Neural cell (in vitro differentiated cells): ENCODE measurements around the gene PRKAG2. TPM values are rescaled to one million over a fixed set of nuclear protein-coding genes. Genes with fewer than 3 reads are reported as not detected.
A peak's percentile ranks its signal among the peaks of the same experiment; 100 is the strongest.

Experiments
- H2AFZ ChIP-seq: fragments of 200-600, 300-800 bp; sonication (generic), shearing (Covaris generic); 2 replicates; pipeline ENCODE4 v1.6.0; 2014; ENCODE audit warnings: low read depth, mild to moderate bottlenecking, antibody characterized with exemption, low read length, moderate library complexity
- H3F3A ChIP-seq: fragments of 200-600 bp; shearing (Covaris generic); 2 replicates; pipeline ENCODE4 v1.6.1; 2016; ENCODE audit warnings: mild to moderate bottlenecking, moderate library complexity, mixed read lengths, antibody characterized with exemption, low read length; ENCODE audit not compliant: insufficient read depth, poor library complexity, severe bottlenecking
- H3K27ac ChIP-seq: fragments of 200-600, 300-800 bp; sonication (generic), shearing (Covaris generic); 2 replicates; pipeline ENCODE4 v1.5.1; 2014; ENCODE audit warnings: mild to moderate bottlenecking, low read length, moderate library complexity
- H3K27me3 ChIP-seq: fragments of 300-800, 200-600 bp; sonication (generic), shearing (Covaris generic); 2 replicates; pipeline ENCODE4 v1.6.0; 2014; ENCODE audit warnings: mild to moderate bottlenecking, low read depth, low read length, moderate library complexity; ENCODE audit not compliant: insufficient read depth
- H3K36me3 ChIP-seq: fragments of 300-800, 200-600 bp; sonication (generic), shearing (Covaris generic); 2 replicates; pipeline ENCODE4 v1.5.1; 2014; ENCODE audit warnings: mild to moderate bottlenecking, antibody characterized with exemption, low read length, moderate library complexity; ENCODE audit not compliant: insufficient read depth
- H3K4me2 ChIP-seq: fragments of 300-800, 200-600 bp; sonication (generic), shearing (Covaris generic); 2 replicates; pipeline ENCODE4 v1.6.0; 2014; ENCODE audit warnings: mild to moderate bottlenecking, low read length
- H3K4me3 ChIP-seq: fragments of 300-800, 200-600 bp; sonication (generic), shearing (Covaris generic); 2 replicates; pipeline ENCODE4 v1.5.1; 2014; ENCODE audit warnings: mild to moderate bottlenecking, low read length, moderate library complexity
- H3K79me2 ChIP-seq: fragments of 200-600 bp; shearing (Covaris generic); replicated peaks from 2 replicates; pipeline ENCODE4 v1.6.0; 2014; ENCODE audit warnings: mild to moderate bottlenecking, low read length, moderate library complexity; ENCODE audit not compliant: insufficient read depth
- H3K9ac ChIP-seq: fragments of 300-800, 200-600 bp; sonication (generic), shearing (Covaris generic); 2 replicates; pipeline ENCODE4 v1.6.1; 2016; ENCODE audit warnings: mild to moderate bottlenecking, low read length, mixed read lengths
- H3K9me2 ChIP-seq: fragments of 200-600 bp; shearing (Covaris generic); 2 replicates; pipeline ENCODE4 v1.6.1; 2016; ENCODE audit warnings: mild to moderate bottlenecking, low read length, mixed read lengths; ENCODE audit not compliant: insufficient read depth
- H3K9me3 ChIP-seq: fragments of 200-600, 300-800 bp; sonication (generic), shearing (Covaris generic); 2 replicates; pipeline ENCODE4 v1.6.1; 2016; ENCODE audit warnings: mild to moderate bottlenecking, mixed run types, low read length, moderate library complexity, mixed read lengths
- H4K20me1 ChIP-seq: fragments of 200-600 bp; shearing (Covaris generic); 2 replicates; pipeline ENCODE4 v1.6.1; 2016; ENCODE audit warnings: mild to moderate bottlenecking, mixed run types; ENCODE audit not compliant: insufficient read depth
- CTCF ChIP-seq: fragments of 450-650 bp; IDR thresholded peaks from 2 replicates; pipeline ENCODE4 v1.5.1; 2014; ENCODE audit warnings: antibody characterized with exemption, mild to moderate bottlenecking, moderate library complexity; ENCODE audit not compliant: poor library complexity, severe bottlenecking
- EP300 ChIP-seq: fragments of 450-650 bp; conservative IDR thresholded peaks from 2 replicates; pipeline ENCODE4 v1.6.1; 2014; ENCODE audit warnings: antibody characterized with exemption, mild to moderate bottlenecking, moderate library complexity; ENCODE audit not compliant: poor library complexity, severe bottlenecking
- EZH2 ChIP-seq: fragments of 200-600, 300-800 bp; shearing (Covaris generic), sonication (generic); IDR thresholded peaks from 2 replicates; pipeline ENCODE4 v1.6.1; 2014; ENCODE audit warnings: antibody characterized with exemption, low read length, borderline replicate concordance, mild to moderate bottlenecking; ENCODE audit not compliant: insufficient read depth, poor library complexity, severe bottlenecking
- MXI1 ChIP-seq: fragments of 450-650 bp; conservative IDR thresholded peaks from 2 replicates; pipeline ENCODE4 v1.6.1; 2014; ENCODE audit warnings: antibody characterized with exemption, mild to moderate bottlenecking; ENCODE audit not compliant: poor library complexity, severe bottlenecking
- POLR2AphosphoS5 ChIP-seq: IDR thresholded peaks from 2 replicates; pipeline ENCODE4 v1.6.1; 2012
- RAD21 ChIP-seq: fragments of 450-650 bp; conservative IDR thresholded peaks from 2 replicates; pipeline ENCODE4 v1.6.1; 2014; ENCODE audit warnings: antibody characterized with exemption, mild to moderate bottlenecking, moderate library complexity
- SMC3 ChIP-seq: fragments of 450-650 bp; conservative IDR thresholded peaks from 2 replicates; pipeline ENCODE4 v1.6.1; 2014; ENCODE audit warnings: antibody characterized with exemption, mild to moderate bottlenecking, moderate library complexity; ENCODE audit not compliant: poor library complexity
- TAF1 ChIP-seq: IDR thresholded peaks from 2 replicates; pipeline ENCODE4 v1.6.1; 2012; ENCODE audit warnings: low read depth
- polyA plus RNA-seq: library from polyadenylated mRNA; depleted of rRNA; stranded (reverse); fragments of >200 nt; gene quantifications from 2 replicates; pipeline ENCODE4 v1.2.3, GENCODE V29; 2014
- TF ChIP-seq, protein P1 (sequence below): IDR thresholded peaks from 2 replicates; pipeline ENCODE4 v1.6.1; 2012; ENCODE audit warnings: borderline replicate concordance

Gene PRKAG2
- polyA plus RNA-seq, 1 donor from 2014 or later: 22.9 TPM

GRCh38 chr7:151900986-151901621 is 24.2 kb upstream of the PRKAG2 start:
- Histone ChIP-seq H3K79me2 (no peaks in the 10 kb centered on the region), H3K27ac (peak overlapping the region; percentile 63), H2AFZ (no peak overlapping the region), H3K36me3 (no peaks in the 10 kb centered on the region), H3K9ac (peak overlapping the region; percentile 48), H3K9me3 (no peaks in the 10 kb centered on the region), H3K4me3 (peak overlapping the region; percentile 50), H4K20me1 (no peaks in the 10 kb centered on the region), H3K27me3 (no peaks in the 10 kb centered on the region), H3F3A (no peaks in the 10 kb centered on the region), H3K9me2 (no peaks in the 10 kb centered on the region), H3K4me2 (peak overlapping the region; percentile 62)
- TF ChIP-seq MXI1: peak; percentile 30
- no peak for TF ChIP-seq RAD21
- peak; percentile 53 for TF ChIP-seq SMC3
- no peak for TF ChIP-seq CTCF
- TF ChIP-seq EZH2: no peak
- no peak for TF ChIP-seq TAF1
- TF ChIP-seq, protein P1, sequence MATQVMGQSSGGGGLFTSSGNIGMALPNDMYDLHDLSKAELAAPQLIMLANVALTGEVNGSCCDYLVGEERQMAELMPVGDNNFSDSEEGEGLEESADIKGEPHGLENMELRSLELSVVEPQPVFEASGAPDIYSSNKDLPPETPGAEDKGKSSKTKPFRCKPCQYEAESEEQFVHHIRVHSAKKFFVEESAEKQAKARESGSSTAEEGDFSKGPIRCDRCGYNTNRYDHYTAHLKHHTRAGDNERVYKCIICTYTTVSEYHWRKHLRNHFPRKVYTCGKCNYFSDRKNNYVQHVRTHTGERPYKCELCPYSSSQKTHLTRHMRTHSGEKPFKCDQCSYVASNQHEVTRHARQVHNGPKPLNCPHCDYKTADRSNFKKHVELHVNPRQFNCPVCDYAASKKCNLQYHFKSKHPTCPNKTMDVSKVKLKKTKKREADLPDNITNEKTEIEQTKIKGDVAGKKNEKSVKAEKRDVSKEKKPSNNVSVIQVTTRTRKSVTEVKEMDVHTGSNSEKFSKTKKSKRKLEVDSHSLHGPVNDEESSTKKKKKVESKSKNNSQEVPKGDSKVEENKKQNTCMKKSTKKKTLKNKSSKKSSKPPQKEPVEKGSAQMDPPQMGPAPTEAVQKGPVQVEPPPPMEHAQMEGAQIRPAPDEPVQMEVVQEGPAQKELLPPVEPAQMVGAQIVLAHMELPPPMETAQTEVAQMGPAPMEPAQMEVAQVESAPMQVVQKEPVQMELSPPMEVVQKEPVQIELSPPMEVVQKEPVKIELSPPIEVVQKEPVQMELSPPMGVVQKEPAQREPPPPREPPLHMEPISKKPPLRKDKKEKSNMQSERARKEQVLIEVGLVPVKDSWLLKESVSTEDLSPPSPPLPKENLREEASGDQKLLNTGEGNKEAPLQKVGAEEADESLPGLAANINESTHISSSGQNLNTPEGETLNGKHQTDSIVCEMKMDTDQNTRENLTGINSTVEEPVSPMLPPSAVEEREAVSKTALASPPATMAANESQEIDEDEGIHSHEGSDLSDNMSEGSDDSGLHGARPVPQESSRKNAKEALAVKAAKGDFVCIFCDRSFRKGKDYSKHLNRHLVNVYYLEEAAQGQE: peak; percentile 98
- TF ChIP-seq POLR2AphosphoS5: peak; percentile 36
- TF ChIP-seq EP300: peak; percentile 52

GRCh38 chr7:151900591-151900985 is 23.7 kb upstream of the PRKAG2 start:
- H4K20me1 ChIP-seq: no peaks in the 10 kb centered on the region
- H3K4me2 ChIP-seq: peak overlapping the region; percentile 62
- H3K9me2 ChIP-seq: no peaks in the 10 kb centered on the region
- H3K27ac ChIP-seq: peak overlapping the region; percentile 63
- TF ChIP-seq TAF1: no peak
- TF ChIP-seq CTCF: no peak
- TF ChIP-seq EZH2: no peak
- TF ChIP-seq RAD21: no peak
- no peak for TF ChIP-seq EP300
- TF ChIP-seq, protein P1: no peak
- TF ChIP-seq SMC3: no peak
- TF ChIP-seq POLR2AphosphoS5: no peak
- no peaks in the 10 kb centered on the region for H3K36me3 ChIP-seq
- no peaks in the 10 kb centered on the region for H3F3A ChIP-seq
- H3K27me3 ChIP-seq: no peaks in the 10 kb centered on the region
- H3K4me3 ChIP-seq: peak overlapping the region; percentile 50
- H3K9ac ChIP-seq: peak overlapping the region; percentile 17
- H3K79me2 ChIP-seq: no peaks in the 10 kb centered on the region
- H2AFZ ChIP-seq: no peak overlapping the region
- H3K9me3 ChIP-seq: no peaks in the 10 kb centered on the region
